Fibroblast of pulmonary artery (primary cell): ENCODE results near the gene PSENEN.

Experiments used
- DNase-seq: peaks from one replicate; pipeline ENCODE4 v3.0.0-alpha.2; 2010; ENCODE audit warnings: low read depth
- H3K4me3 ChIP-seq: replicated peaks from 2 replicates; pipeline ENCODE4 v1.5.1; 2011; ENCODE audit warnings: low read depth, mild to moderate bottlenecking, control low read depth, low read length, moderate library complexity
- TF ChIP-seq, protein P1 (sequence below): IDR thresholded peaks from 2 replicates; pipeline ENCODE4 v1.5.1; 2011; ENCODE audit warnings: mild to moderate bottlenecking, control low read depth, low read length, inconsistent platforms; ENCODE audit errors: missing control alignments

Gene PSENEN

DNA sequence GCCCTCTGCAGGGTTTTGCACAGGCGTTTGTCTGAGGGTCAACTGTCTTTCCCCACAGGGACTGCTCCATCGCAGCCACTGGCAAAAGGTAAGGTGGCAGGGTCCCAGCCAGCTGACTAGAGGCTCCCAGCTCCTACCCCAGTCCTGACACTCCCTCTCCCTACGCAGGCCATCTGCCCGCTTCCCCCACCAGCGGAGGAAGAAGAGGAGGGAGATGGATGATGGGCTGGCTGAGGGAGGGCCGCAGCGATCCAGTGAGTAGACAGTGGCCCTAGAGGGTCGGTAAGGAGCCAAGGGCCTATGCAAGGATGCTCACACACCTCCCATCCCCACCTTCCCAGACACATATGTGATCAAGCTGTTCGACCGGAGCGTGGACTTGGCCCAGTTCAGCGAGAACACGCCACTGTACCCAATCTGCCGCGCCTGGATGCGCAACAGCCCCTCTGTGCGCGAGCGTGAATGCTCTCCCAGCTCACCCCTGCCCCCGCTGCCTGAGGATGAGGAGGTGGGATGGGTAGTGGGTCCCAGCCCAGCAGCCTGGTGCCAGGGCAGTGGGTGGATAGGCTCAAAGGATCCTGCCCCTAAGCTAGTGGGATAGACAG lies 7.4 kb downstream of the PSENEN start:
- no peak for DNase-seq
- TF ChIP-seq, protein P1, sequence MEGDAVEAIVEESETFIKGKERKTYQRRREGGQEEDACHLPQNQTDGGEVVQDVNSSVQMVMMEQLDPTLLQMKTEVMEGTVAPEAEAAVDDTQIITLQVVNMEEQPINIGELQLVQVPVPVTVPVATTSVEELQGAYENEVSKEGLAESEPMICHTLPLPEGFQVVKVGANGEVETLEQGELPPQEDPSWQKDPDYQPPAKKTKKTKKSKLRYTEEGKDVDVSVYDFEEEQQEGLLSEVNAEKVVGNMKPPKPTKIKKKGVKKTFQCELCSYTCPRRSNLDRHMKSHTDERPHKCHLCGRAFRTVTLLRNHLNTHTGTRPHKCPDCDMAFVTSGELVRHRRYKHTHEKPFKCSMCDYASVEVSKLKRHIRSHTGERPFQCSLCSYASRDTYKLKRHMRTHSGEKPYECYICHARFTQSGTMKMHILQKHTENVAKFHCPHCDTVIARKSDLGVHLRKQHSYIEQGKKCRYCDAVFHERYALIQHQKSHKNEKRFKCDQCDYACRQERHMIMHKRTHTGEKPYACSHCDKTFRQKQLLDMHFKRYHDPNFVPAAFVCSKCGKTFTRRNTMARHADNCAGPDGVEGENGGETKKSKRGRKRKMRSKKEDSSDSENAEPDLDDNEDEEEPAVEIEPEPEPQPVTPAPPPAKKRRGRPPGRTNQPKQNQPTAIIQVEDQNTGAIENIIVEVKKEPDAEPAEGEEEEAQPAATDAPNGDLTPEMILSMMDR = no peak
- no peak overlapping the region for H3K4me3 ChIP-seq

DNA sequence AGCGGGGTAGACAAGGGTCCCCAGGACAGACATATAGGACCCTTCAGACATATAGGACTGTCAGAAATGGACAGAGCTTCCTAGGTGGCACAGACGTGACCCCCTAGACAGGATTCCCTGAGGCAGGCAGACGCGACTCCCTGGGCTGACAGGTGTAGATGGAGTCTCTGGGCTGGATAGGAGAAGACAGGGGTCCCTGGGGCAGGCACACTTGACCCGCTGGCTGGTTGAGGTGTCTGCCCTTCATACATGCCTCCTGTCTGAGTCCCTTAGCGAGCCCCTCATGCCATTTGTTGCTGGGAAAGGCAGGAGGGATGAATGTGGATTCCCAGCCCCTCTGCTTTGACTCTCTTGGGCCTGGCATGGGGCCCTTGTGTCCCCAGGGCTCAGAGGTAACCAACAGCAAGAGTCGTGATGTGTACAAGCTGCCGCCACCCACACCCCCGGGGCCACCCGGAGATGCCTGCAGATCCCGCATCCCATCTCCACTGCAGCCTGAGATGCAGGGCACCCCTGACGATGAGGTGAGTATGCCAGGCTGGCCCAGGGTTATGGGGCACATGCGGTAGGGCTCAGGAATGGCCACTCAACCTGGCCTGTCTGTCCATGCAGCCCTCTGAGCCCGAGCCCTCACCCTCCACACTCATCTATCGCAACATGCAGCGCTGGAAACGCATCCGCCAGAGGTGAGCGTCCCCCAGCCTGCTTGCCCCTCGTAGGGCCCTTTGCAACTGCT lies 8.4 kb downstream of the PSENEN start:
- TF ChIP-seq, protein P1 = no peak

DNA sequence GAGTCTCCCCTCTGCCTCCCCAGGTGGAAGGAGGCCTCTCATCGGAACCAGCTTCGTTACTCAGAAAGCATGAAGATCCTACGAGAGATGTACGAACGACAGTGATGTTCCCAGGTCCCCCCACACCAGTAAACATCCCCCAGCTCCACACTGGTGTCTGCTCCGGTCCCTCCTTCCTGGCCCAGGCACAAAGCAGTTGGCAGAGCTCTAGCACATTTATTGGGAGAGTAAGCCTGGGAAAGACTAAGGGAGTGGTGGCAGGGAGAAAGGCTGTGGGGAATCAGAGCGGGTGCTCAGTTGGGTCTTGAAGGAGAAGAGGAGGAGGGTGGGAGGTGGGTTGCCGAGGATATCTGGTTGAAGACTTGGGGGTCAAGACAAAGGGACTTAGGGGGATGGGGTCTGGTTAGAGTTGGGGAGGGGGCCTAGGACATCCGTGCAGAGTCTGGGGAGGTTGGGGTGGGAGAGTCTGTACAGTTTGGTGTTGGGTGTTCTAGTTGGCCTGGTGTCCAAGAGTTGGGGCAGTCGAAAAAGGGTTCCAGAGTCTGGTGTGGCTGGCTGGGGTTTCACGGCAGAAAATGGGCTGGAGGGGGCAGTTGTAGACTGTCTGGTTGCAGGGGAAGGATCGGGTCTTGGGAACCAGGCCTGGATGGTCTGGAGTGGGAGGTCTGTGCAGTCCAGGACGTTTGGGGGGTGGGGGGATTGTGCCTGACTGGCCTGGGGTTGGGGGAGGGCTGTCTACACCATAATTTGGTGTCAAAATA lies 9.1 kb downstream of the PSENEN start:
- H3K4me3 ChIP-seq = no peak overlapping the region
- DNase-seq = no peak
- TF ChIP-seq, protein P1 = no peak

More for the DNA sequence above, 8.4 kb downstream of the PSENEN start:
- no peak overlapping the region for H3K4me3 ChIP-seq
- DNase-seq = no peak

DNA sequence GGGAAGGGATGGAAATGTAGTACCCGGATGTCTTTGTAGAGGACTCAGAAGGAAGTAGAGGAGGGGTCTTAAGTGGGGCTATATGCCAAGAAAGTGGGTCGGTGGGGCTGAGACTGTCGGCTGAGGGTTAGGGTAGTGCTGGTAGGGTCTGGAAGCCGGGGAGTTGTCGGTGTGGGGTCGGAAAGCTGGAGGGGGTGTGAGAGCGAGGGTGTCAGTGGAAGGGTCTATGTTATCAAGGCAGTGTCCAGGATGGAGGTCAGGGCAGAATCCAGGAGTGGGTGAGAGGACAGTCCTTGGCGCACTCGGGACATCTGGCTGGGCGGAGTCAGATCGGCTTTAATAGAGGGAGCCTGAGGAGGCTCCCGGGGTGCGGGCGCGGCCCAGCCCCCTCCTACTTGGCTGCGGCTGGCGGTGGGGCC lies 9.7 kb downstream of the PSENEN start:
- H3K4me3 ChIP-seq = peak overlapping the region; percentile 16
- TF ChIP-seq, protein P1 = no peak
- no peak for DNase-seq

DNA sequence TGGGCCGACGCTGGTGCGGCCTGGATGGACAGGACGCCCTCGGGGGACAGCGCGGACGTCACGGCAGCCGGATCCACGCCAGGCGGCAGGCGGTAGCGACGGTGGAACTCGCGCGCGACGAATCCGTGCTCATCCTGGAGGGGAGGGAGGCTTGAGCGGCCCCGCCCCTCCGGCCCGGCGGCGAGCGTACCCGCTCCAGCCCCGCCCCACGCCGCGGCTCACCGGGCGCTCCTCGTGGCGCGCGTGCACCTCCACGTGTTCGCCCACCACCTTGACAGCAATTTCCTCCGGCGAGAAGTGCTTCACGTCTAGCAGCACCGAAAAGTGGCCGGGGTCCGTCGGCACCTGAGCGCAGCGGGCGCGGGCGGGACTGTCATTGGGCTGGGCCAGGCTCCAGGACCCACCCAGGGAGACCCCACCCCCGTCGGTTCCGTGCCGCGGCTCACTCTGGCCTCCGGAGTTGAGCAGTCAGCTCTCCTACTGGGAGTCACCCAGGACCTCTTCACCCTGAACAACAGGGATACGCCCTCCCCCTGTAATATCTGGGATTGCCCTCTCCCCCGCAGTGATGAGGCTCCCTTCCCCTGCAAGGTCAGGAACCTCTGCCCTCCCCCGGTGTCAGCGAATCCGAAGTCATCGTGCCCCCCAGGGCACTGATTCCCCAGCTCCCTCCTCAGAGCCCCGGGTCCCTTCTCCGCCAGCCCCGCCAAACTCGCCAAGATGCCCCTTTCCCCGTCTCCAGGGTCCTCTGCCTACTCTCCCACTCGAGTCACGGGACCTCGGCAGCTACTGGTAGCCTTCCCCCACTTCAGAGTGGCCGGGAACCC lies 10.3 kb downstream of the PSENEN start:
- DNase-seq = peak; percentile 76
- TF ChIP-seq, protein P1 = no peak
- H3K4me3 ChIP-seq = peak overlapping the region; percentile 59

DNA sequence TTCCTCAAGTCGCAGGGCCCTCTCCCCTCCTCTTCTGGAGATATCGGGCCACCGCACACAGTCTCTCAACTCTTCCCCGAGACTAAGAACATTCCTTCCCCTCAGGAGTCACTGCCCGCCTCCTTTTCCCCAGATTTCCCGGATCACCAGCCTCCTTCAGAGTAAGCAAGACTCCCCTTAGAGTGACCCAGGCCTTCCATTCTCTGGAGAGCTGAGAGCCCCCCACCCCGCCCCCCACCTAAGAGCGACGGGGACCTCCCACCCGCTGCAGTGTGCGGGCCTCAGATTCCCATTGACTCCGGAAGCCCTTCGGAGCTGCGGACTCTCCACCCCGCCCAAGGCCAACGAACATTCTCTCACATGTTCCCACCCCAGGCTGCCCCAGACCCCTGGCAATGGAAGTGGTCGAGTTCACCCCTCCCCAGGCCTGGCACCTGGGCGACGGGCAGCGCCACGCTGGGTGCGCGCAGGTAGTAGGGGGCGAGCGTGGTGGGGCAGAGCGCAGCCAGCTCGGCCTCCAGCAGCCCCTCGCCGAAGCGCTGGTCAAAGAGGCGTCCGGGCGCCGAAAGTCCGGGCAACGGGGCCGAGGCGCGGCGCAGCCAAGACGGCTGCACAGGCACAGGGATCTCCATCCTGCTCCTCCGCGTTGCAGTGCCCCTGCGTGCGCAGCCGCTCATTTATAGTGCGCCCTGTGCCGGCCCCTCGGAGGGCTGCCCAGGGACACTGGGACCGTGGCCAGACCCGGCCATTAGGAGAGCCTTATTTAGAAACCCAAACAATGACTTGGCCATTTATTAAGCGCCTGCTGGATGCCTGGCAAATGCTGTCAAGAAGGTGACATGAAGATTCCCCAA lies 11.2 kb downstream of the PSENEN start, which contains the start of gene HSPB6:
Gene HSPB6, minus strand, starts transcription at position 653 of the 854 bp plus-strand sequence. Its CDS starts 21 bp downstream, at position 632.
- DNase-seq = peak; percentile 82
- TF ChIP-seq, protein P1 = no peak
- H3K4me3 ChIP-seq = peak within 1 kb of the TSS; percentile 59
